Measurements from ENCODE around the gene SCYL1.

Gene SCYL1

DNA sequence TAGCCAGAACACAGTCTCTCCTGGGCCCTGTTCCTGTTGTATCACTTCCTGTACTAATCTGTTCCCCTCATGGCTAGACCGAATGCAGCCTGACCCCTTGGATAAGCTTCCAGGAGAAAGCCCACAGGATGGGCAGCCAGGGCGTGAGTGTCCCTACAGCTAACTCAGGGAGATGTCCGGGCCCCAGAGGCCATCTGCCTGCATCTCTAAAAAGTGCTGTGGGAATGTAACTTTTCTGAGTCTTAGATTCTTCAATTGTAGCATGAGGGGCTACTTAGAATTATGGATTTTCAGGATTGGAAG lies 33.8 kb upstream of the SCYL1 start:
- no peak overlapping the region for H3K27ac ChIP-seq (ENCODE audit: low read length)
- no peak for DNase-seq
- no peak overlapping the region for H3K4me2 ChIP-seq (ENCODE audit: insufficient read depth, low read length)
- peaks cover 10% of the 10 kb centered on the region for H3K79me2 ChIP-seq (ENCODE audit: insufficient read depth, low read length)
- no peak overlapping the region for H3K9ac ChIP-seq (ENCODE audit: low read depth, low read length)
- peaks cover 9% of the 10 kb centered on the region for H3K4me1 ChIP-seq (ENCODE audit: insufficient read depth, low read length)
- no peaks in the 10 kb centered on the region for H3K27me3 ChIP-seq (ENCODE audit: insufficient read depth, low read length, poor library complexity)
- no peaks in the 10 kb centered on the region for H3K36me3 ChIP-seq (ENCODE audit: insufficient read depth, low read length)
- H3K4me3 ChIP-seq (ENCODE audit: low read depth in 1 of 2, low read length in 2 of 2): no peak overlapping the region
- H3K9me3 ChIP-seq (ENCODE audit: insufficient read depth, low read length, severe bottlenecking): no peaks in the 10 kb centered on the region
- H4K20me1 ChIP-seq (ENCODE audit: insufficient read depth, low read length): no peaks in the 10 kb centered on the region
- H2AFZ ChIP-seq (ENCODE audit: low read depth, low read length): no peak overlapping the region
- ATAC-seq (ENCODE audit: insufficient read depth, low read depth): no peak
- TF ChIP-seq EZH2 (IDR thresholded peaks at IDR 0.05; ENCODE audit: borderline replicate concordance, low read depth, low read length, severe bottlenecking): no peak
- TF ChIP-seq, protein P1, sequence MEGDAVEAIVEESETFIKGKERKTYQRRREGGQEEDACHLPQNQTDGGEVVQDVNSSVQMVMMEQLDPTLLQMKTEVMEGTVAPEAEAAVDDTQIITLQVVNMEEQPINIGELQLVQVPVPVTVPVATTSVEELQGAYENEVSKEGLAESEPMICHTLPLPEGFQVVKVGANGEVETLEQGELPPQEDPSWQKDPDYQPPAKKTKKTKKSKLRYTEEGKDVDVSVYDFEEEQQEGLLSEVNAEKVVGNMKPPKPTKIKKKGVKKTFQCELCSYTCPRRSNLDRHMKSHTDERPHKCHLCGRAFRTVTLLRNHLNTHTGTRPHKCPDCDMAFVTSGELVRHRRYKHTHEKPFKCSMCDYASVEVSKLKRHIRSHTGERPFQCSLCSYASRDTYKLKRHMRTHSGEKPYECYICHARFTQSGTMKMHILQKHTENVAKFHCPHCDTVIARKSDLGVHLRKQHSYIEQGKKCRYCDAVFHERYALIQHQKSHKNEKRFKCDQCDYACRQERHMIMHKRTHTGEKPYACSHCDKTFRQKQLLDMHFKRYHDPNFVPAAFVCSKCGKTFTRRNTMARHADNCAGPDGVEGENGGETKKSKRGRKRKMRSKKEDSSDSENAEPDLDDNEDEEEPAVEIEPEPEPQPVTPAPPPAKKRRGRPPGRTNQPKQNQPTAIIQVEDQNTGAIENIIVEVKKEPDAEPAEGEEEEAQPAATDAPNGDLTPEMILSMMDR (IDR thresholded peaks at IDR 0.05; ENCODE audit: borderline replicate concordance, extremely low read depth, low read length, poor library complexity, severe bottlenecking): no peak

DNA sequence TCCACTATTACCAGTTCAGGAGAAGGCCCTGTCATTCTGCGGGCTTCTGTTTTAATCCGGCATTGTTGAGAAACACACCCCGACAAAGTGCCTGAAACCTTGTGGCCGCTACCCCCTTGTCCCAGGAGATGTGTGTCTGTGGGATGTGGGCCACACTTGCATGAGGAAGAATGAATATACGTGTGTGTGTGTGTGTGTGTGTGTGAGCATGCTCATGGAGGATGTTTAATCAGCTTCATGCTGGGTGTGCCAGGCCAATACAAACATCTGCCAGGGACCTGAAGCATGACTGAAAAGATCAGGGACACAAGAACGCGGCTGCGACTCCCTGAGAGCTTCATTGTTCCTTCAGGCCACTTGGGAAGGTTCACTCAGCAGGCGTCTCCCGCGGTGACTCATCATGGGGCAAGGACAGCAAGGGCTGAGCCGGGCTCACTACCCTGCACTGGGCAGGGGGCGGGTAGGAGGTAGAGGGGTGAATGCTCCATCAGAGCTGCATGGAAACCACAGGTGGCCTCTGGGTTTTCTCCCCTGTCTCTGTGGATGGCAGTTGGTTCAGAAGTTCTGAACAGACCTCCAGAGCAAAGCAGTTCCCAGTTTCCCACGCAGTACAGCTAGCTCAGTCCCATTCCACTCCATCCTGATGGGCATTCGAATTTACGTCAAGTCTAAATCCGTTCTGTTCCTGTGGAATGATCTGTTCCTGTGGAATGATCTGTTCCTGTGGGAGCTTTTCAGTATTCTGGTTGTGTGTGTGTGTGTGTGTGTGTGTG lies 33.1 kb upstream of the SCYL1 start:
- Histone ChIP-seq H4K20me1 (ENCODE audit: insufficient read depth, low read length) (no peaks in the 10 kb centered on the region), H3K4me2 (ENCODE audit: insufficient read depth, low read length) (no peak overlapping the region), H3K79me2 (ENCODE audit: insufficient read depth, low read length) (peaks cover 17% of the 10 kb centered on the region), H3K4me1 (ENCODE audit: insufficient read depth, low read length) (peaks cover 16% of the 10 kb centered on the region), H3K27me3 (ENCODE audit: insufficient read depth, low read length, poor library complexity) (no peaks in the 10 kb centered on the region), H3K27ac (ENCODE audit: low read length) (no peak overlapping the region), H3K9me3 (ENCODE audit: insufficient read depth, low read length, severe bottlenecking) (no peaks in the 10 kb centered on the region), H2AFZ (ENCODE audit: low read depth, low read length) (no peak overlapping the region), H3K36me3 (ENCODE audit: insufficient read depth, low read length) (no peaks in the 10 kb centered on the region), H3K9ac (ENCODE audit: low read depth, low read length) (no peak overlapping the region), H3K4me3 (ENCODE audit: low read depth in 1 of 2, low read length in 2 of 2) (no peak overlapping the region)
- ATAC-seq (ENCODE audit: insufficient read depth, low read depth) (no peak), DNase-seq (no peak)
- no peak for TF ChIP-seq EZH2 (IDR thresholded peaks at IDR 0.05; ENCODE audit: borderline replicate concordance, low read depth, low read length, severe bottlenecking)
- TF ChIP-seq, protein P1 (IDR thresholded peaks at IDR 0.05; ENCODE audit: borderline replicate concordance, extremely low read depth, low read length, poor library complexity, severe bottlenecking): no peak

DNA sequence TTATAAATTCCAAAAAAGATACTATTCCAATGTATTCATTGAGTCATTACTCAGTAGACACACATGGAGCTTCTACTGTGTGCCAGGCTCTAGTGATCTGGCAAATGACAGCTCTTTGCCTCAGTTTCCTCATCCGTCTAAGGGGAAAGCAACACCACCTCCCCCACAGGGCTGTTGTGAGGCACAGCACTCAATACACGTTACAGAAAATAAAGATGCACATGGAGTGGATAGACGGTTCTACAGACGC lies 32.6 kb upstream of the SCYL1 start:
- Histone ChIP-seq H4K20me1 (ENCODE audit: insufficient read depth, low read length) (no peaks in the 10 kb centered on the region), H2AFZ (ENCODE audit: low read depth, low read length) (no peak overlapping the region), H3K4me3 (ENCODE audit: low read depth in 1 of 2, low read length in 2 of 2) (no peak overlapping the region), H3K4me1 (ENCODE audit: insufficient read depth, low read length) (peaks cover 19% of the 10 kb centered on the region), H3K4me2 (ENCODE audit: insufficient read depth, low read length) (no peak overlapping the region), H3K36me3 (ENCODE audit: insufficient read depth, low read length) (no peaks in the 10 kb centered on the region), H3K9ac (ENCODE audit: low read depth, low read length) (no peak overlapping the region), H3K27me3 (ENCODE audit: insufficient read depth, low read length, poor library complexity) (no peaks in the 10 kb centered on the region), H3K9me3 (ENCODE audit: insufficient read depth, low read length, severe bottlenecking) (no peaks in the 10 kb centered on the region), H3K27ac (ENCODE audit: low read length) (no peak overlapping the region), H3K79me2 (ENCODE audit: insufficient read depth, low read length) (peaks cover 21% of the 10 kb centered on the region)
- DNase-seq: no peak
- ATAC-seq (ENCODE audit: insufficient read depth, low read depth): no peak
- TF ChIP-seq, protein P1 (IDR thresholded peaks at IDR 0.05; ENCODE audit: borderline replicate concordance, extremely low read depth, low read length, poor library complexity, severe bottlenecking): no peak
- no peak for TF ChIP-seq EZH2 (IDR thresholded peaks at IDR 0.05; ENCODE audit: borderline replicate concordance, low read depth, low read length, severe bottlenecking)
